ENCODE data around the gene STARD8. TPM values are rescaled to one million over a fixed set of nuclear protein-coding genes. Genes with fewer than 3 reads are reported as not detected.

STARD8 gene
- polyA plus RNA-seq, 1 donor from 2014 or later = 0.09 TPM

- no peak overlapping the region for H3K27ac ChIP-seq (ENCODE audit: low read length)
- no peak overlapping the region for H3K4me3 ChIP-seq (ENCODE audit: low read length)
- no peaks in the 10 kb centered on the region for H3F3A ChIP-seq (ENCODE audit: insufficient read depth, low read length, poor library complexity, severe bottlenecking)
- H3K9me2 ChIP-seq (ENCODE audit: insufficient read depth, low read length) = no peaks in the 10 kb centered on the region
- H3K27me3 ChIP-seq (ENCODE audit: insufficient read depth, low read depth, low read length) = no peaks in the 10 kb centered on the region
- H3K79me2 ChIP-seq (replicated peaks; ENCODE audit: insufficient read depth, low read length) = no peaks in the 10 kb centered on the region
- TF ChIP-seq MXI1 (conservative IDR thresholded peaks at IDR 0.05; ENCODE audit: poor library complexity, severe bottlenecking) = no peak
- TF ChIP-seq RAD21 (conservative IDR thresholded peaks at IDR 0.05) = no peak
- TF ChIP-seq, protein P1, sequence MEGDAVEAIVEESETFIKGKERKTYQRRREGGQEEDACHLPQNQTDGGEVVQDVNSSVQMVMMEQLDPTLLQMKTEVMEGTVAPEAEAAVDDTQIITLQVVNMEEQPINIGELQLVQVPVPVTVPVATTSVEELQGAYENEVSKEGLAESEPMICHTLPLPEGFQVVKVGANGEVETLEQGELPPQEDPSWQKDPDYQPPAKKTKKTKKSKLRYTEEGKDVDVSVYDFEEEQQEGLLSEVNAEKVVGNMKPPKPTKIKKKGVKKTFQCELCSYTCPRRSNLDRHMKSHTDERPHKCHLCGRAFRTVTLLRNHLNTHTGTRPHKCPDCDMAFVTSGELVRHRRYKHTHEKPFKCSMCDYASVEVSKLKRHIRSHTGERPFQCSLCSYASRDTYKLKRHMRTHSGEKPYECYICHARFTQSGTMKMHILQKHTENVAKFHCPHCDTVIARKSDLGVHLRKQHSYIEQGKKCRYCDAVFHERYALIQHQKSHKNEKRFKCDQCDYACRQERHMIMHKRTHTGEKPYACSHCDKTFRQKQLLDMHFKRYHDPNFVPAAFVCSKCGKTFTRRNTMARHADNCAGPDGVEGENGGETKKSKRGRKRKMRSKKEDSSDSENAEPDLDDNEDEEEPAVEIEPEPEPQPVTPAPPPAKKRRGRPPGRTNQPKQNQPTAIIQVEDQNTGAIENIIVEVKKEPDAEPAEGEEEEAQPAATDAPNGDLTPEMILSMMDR (IDR thresholded peaks at IDR 0.05; ENCODE audit: poor library complexity, severe bottlenecking) = no peak
- TF ChIP-seq TAF1 (IDR thresholded peaks at IDR 0.05; ENCODE audit: low read depth) = no peak
- H3K4me2 ChIP-seq (ENCODE audit: low read length) = no peak overlapping the region
- no peak overlapping the region for H3K9ac ChIP-seq (ENCODE audit: low read length)
- no peaks in the 10 kb centered on the region for H3K36me3 ChIP-seq (ENCODE audit: insufficient read depth, low read length)
- no peak overlapping the region for H2AFZ ChIP-seq (ENCODE audit: low read depth, low read length)
- H3K9me3 ChIP-seq (ENCODE audit: low read length) = no peaks in the 10 kb centered on the region
- H4K20me1 ChIP-seq (ENCODE audit: insufficient read depth) = no peaks in the 10 kb centered on the region
Observed at GRCh38 chrX:68726366-68726765, 78.9 kb downstream of the STARD8 start.

DNA sequence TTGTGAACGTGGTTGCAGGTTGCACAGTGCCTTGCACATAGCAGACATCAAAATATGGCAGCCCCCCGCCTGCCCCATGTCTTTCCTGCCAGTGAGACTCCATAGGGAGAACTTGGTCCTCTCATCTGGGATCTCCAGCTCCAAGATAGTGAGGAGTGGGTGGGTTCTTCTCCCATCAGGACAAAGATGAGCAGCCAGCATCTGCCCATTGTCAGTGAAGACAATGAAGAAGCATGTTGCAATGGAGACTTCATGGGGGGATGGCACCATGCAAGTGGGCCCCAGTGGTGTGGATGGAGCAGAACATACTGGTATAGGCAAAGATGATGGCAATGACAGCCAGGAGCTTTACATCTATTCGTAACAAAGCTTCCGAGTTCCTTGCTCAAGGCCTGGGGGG, 80.2 kb downstream of the STARD8 start:
- Histone ChIP-seq H3K79me2 (replicated peaks; ENCODE audit: insufficient read depth, low read length) (no peaks in the 10 kb centered on the region), H2AFZ (ENCODE audit: low read depth, low read length) (no peak overlapping the region), H3K9me3 (ENCODE audit: low read length) (no peaks in the 10 kb centered on the region), H3K27me3 (ENCODE audit: insufficient read depth, low read depth, low read length) (no peaks in the 10 kb centered on the region), H3K36me3 (ENCODE audit: insufficient read depth, low read length) (no peaks in the 10 kb centered on the region), H4K20me1 (ENCODE audit: insufficient read depth) (no peaks in the 10 kb centered on the region), H3K27ac (ENCODE audit: low read length) (no peak overlapping the region), H3K4me3 (ENCODE audit: low read length) (no peak overlapping the region), H3K9ac (ENCODE audit: low read length) (no peak overlapping the region), H3K4me2 (ENCODE audit: low read length) (no peak overlapping the region), H3K9me2 (ENCODE audit: insufficient read depth, low read length) (no peaks in the 10 kb centered on the region), H3F3A (ENCODE audit: insufficient read depth, low read length, poor library complexity, severe bottlenecking) (no peaks in the 10 kb centered on the region)
- TF ChIP-seq REST (IDR thresholded peaks at IDR 0.05; ENCODE audit: borderline replicate concordance) = no peak
- TF ChIP-seq EZH2 (IDR thresholded peaks at IDR 0.05; ENCODE audit: borderline replicate concordance, insufficient read depth, low read length, poor library complexity, severe bottlenecking) = no peak
- TF ChIP-seq POLR2AphosphoS5 (IDR thresholded peaks at IDR 0.05) = no peak
- no peak for TF ChIP-seq TAF1 (IDR thresholded peaks at IDR 0.05; ENCODE audit: low read depth)
- no peak for TF ChIP-seq RAD21 (conservative IDR thresholded peaks at IDR 0.05)
- TF ChIP-seq SMC3 (conservative IDR thresholded peaks at IDR 0.05; ENCODE audit: poor library complexity) = no peak
- TF ChIP-seq, protein P1 (IDR thresholded peaks at IDR 0.05; ENCODE audit: poor library complexity, severe bottlenecking) = no peak
- TF ChIP-seq MXI1 (conservative IDR thresholded peaks at IDR 0.05; ENCODE audit: poor library complexity, severe bottlenecking) = no peak
- TF ChIP-seq EP300 (conservative IDR thresholded peaks at IDR 0.05; ENCODE audit: poor library complexity, severe bottlenecking) = no peak
